Measurements from ENCODE around the gene SAE1.

SAE1 gene

GRCh38 chr19:47093841-47094240 is 36.8 kb upstream of the SAE1 start:
- H3K27ac ChIP-seq, result peak overlapping the region; percentile 97
- no peak for TF ChIP-seq CTCF (conservative IDR thresholded peaks at IDR 0.05)

- H3K27ac ChIP-seq, result peak overlapping the region; percentile 97
- TF ChIP-seq CTCF (conservative IDR thresholded peaks at IDR 0.05), result no peak
Measured at GRCh38 chr19:47094557-47095475, 35.8 kb upstream of the SAE1 start.

- TF ChIP-seq CTCF (conservative IDR thresholded peaks at IDR 0.05), result no peak
- H3K27ac ChIP-seq, result peak overlapping the region; percentile 97
Measured at GRCh38 chr19:47095476-47096099, 35.0 kb upstream of the SAE1 start.

GRCh38 chr19:47096100-47096704 is 34.4 kb upstream of the SAE1 start:
- peak overlapping the region; percentile 97 for H3K27ac ChIP-seq
- no peak for TF ChIP-seq CTCF (conservative IDR thresholded peaks at IDR 0.05)

GRCh38 chr19:47096721-47097120 is 33.9 kb upstream of the SAE1 start:
- no peak for TF ChIP-seq CTCF (conservative IDR thresholded peaks at IDR 0.05)
- H3K27ac ChIP-seq, result peak overlapping the region; percentile 97

- no peak for TF ChIP-seq CTCF (conservative IDR thresholded peaks at IDR 0.05)
- H3K27ac ChIP-seq, result peak overlapping the region; percentile 97
Measured at GRCh38 chr19:47097396-47098201, 33.0 kb upstream of the SAE1 start.
